ENCODE results near the gene BTNL2. TPM values are rescaled to one million over a fixed set of nuclear protein-coding genes. Genes with fewer than 3 reads are reported as not detected.

Gene BTNL2
- total and polyA plus RNA-seq, 9 of the 15 experiments (the other 6 are each of a cell fraction or from before 2014, with no cell fraction given) = not detected

- TF ChIP-seq EHMT2 (IDR thresholded peaks at IDR 0.05) (0 out of 2 replicates have a peak, but pooled peaks have one; percentile 17), SMC3 (conservative IDR thresholded peaks at IDR 0.05; ENCODE audit: insufficient read depth, low read depth, low read length) (peak; percentile 95), RCOR1 (IDR thresholded peaks at IDR 0.05; ENCODE audit: borderline replicate concordance in 1 of 2, low read depth in 2 of 2, low read length in 2 of 2) (peak in 1 of 2 experiments; percentile 59; a peak in 1 of 4 replicates), CC2D1A (IDR thresholded peaks at IDR 0.05) (peak; percentile 66; the same call in 1 of the 2 replicates), ZNF324 (CRISPR knock-in tag; IDR thresholded peaks at IDR 0.05) (no peak), ATF2 (CRISPR knock-in tag; IDR thresholded peaks at IDR 0.05) (no peak), GATAD2B (IDR thresholded peaks at IDR 0.05; ENCODE audit: borderline replicate concordance) (no peak), CTCF (IDR thresholded peaks at IDR 0.05 in 2 of 3, conservative IDR thresholded peaks at IDR 0.05 in 1 of 3; ENCODE audit: insufficient read depth in 2 of 3, low read depth in 1 of 3, low read length in 3 of 3) (peak; percentile 89 to 95 (median 94)), RAD21 (CRISPR knock-in tag; conservative IDR thresholded peaks at IDR 0.05 in 1 of 2, IDR thresholded peaks at IDR 0.05 in 1 of 2) (peak; percentile 87 to 95), DEAF1 (CRISPR knock-in tag; IDR thresholded peaks at IDR 0.05) (peak; percentile 70), ESRRA (IDR thresholded peaks at IDR 0.05; ENCODE audit: borderline replicate concordance, low read depth) (no peak), REST (IDR thresholded peaks at IDR 0.05; ENCODE audit: borderline replicate concordance) (peak; percentile 89), REST (CRISPR knock-in tag; IDR thresholded peaks at IDR 0.05; ENCODE audit: low read depth) (no peak), TAF7 (tag; IDR thresholded peaks at IDR 0.05) (no peak)
These were observed 6.6 kb upstream of the BTNL2 start (continued) for GRCh38 chr6:32413427-32414047.
